Activated CD4-positive, alpha-beta T cell treated with anti-CD3 and anti-CD28 coated beads, Interleukin-2, amount 50 U/mL, for 48 hours (primary cell): ENCODE results near the gene C17orf75.
"Not testable (repeated sequence)": the region's sequence is repeated elsewhere in the genome, so short reads cannot be mapped to it uniquely, and the experiment has no call there.

ENCODE experiments used
- DNase-seq, 2 experiments: peaks; one replicate each; pipeline ENCODE4 v3.0.0-alpha.2; 2020

C17orf75 gene

GRCh38 chr17:32341857-32342602, at the start of gene C17orf75:
Gene C17orf75, minus strand, starts transcription at chr17:32342173. Its CDS starts 34 bp downstream, at chr17:32342139.
- peak; percentile 87 to 88 for DNase-seq

GRCh38 chr17:32388613-32389459, 46.9 kb upstream of the C17orf75 start:
- DNase-seq: no peak

DNA sequence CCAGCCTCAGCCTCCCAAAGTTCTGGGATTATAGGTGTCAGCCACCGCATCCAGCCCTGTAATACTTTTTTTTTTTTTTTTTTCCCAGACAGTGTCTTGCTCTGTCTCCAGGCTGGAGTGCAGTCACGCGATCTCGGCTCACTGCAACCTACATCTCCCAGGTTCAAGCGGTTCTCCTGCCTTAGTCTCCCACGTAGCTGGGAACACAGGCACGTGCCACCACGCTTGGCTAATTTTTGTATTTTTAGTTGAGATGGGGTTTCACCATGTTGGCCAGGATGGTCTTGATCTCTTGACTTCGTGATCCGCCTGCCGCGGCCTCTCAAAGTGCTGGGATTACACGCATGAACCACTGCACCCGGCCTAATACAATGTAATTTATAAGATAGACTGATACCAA, 46.2 kb upstream of the C17orf75 start:
- not testable (repeated sequence) for DNase-seq

- no peak for DNase-seq
These were observed 44.9 kb upstream of the C17orf75 start for GRCh38 chr17:32386844-32387243.

DNA sequence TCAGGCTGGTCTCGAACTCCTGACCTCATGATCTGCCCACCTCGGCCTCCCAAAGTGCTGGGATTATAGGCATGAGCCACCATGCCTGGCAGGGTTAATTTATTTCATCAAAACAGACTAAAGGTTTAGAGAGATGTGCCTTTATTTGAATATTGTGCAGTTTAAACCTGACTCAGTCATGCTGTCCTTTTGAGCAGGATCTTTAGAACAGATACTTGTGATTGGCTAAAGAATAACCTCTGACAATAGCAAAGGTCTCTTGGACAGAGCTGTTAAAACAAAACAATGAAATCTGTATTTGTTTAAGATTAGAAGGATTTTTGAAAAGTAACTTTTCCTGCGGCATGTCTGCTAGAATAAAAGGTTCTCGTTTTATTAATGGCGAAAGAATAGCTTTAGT, 44.0 kb upstream of the C17orf75 start:
- DNase-seq: no peak

- no peak for DNase-seq
These were observed 43.1 kb upstream of the C17orf75 start for GRCh38 chr17:32385121-32385520.

DNA sequence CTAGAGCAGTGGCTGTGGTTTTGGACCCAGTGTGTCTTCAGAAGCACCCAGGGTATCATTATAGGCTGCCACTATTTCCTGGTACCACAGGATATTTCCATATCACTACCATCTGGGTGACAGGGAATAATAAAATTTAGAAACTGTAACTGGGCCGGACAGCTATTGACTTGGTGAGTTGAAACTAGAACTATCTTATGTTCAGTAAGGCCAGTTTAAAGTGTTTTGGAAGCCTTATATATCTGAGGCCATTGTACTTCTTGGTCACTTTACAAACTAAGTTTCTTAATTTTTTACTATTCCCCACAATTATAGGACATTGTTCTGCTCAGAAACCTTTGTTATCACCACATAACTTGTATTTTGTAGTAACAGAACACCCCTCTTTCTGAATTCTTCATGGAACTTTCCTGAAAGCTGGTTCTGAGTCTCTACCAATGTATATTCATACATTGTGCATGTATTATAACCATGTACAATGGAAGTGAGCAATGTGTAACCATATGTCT, 42.0 kb upstream of the C17orf75 start:
- DNase-seq: no peak

GRCh38 chr17:32382526-32383223, 40.7 kb upstream of the C17orf75 start:
- no peak for DNase-seq

- DNase-seq: no peak
These were observed 28.5 kb upstream of the C17orf75 start for GRCh38 chr17:32370426-32370825.

GRCh38 chr17:32361270-32361669, 19.3 kb upstream of the C17orf75 start:
- no peak for DNase-seq

- no peak for DNase-seq
These were observed 15.6 kb upstream of the C17orf75 start for GRCh38 chr17:32357615-32358014.

- DNase-seq: no peak
These were observed 14.8 kb upstream of the C17orf75 start for GRCh38 chr17:32356750-32357149.

DNA sequence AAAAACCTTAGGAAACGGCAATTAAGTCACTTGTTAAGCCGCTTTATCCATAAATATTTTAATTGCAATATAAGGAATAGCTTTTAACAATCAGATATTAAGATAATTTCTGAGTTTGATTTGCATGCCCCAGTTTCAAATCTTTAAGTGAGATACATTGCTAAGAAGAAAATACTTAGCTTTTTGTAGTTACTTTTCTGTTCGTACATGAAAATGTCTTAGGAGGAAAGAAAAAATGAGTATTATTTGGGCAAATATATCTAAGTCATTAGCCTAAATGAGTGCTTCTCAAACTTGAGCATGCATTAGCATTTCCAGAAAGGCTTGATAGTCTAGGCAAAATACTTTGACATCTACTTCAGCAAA, 14.4 kb upstream of the C17orf75 start:
- no peak for DNase-seq

DNA sequence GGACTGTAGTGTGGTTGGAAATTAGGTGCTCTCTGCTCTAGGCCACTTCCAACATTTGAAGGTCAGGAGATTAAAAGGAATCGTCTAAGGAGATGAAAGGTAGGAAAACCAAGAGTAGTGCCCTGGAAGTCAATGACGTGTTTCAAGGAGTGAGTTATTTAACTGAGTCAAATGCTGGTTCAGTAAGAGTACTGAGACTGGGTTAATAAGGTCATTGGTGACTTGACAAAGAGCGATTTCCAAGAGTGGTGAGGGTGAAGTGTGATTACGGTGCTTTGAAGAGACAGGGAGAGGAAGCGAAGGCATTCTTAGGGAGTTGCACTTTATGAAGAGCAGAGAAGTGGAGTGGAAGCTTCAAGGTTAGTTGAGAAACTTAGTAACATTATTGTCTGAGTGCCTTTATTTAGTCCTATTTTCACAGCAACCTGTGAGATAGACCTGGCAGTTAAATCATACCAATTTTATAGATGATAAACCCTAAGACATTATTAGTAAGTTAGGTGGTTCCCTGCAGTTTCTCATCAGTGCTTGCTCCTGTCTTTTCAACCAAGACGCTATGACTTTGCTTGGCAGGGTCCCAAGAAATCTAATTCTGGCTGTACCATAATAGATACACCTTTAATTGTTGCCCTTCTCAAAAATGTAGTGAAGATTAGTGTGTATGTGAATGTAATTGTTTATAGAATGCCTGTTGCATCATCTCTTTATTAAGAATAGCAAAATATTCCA, 13.8 kb upstream of the C17orf75 start:
- DNase-seq: no peak

- not testable (repeated sequence) for DNase-seq
These were observed 10.8 kb upstream of the C17orf75 start for GRCh38 chr17:32352734-32353133.

GRCh38 chr17:32350666-32351418, 8.9 kb upstream of the C17orf75 start:
- DNase-seq: peak in 1 of 2 experiments; percentile 44

DNA sequence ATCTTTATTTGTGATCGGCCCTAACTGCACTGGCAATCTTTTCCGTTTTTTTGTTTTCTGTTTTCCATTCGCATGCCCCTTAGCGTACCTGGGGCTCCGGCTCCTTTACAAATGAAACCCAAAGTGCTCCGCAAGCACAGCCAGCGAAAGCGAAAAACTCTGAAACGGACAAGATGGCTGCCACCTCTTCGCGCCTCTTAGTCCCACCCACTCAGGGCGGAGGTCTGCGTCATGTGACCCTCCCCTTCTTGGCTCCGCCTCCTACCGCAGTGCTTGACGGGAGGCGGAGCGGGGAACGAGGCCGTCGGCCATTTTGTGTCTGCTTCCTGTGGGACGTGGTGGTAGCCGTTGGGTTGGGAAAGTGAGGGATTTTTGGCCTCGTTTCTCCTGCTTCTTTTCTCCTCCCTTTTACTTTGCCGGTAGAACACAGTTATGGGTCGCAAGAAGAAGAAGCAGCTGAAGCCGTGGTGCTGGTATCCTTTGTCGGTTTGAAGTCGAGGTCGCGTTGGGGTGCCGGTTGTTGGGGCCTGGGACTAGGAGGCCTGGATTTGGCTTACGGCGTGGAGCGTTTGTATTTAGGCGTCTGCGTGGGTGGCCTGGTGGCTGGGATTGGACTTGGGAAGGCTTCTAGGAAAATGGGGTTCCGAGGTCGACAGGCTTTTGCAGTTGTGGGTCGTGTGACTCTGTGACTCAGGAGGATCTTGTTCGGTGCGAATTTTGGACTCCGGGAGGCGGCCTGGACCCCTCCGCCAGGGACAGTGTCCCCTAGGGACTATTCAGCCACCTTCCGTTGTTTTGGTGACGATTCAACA, 8.1 kb upstream of the C17orf75 start, which contains the start of gene ZNF207:
Gene ZNF207 (plus strand): TSS at position 304 of the 812 bp plus-strand sequence. CDS start 129 bp downstream, at position 433.
- DNase-seq: peak; percentile 95 to 97

DNA sequence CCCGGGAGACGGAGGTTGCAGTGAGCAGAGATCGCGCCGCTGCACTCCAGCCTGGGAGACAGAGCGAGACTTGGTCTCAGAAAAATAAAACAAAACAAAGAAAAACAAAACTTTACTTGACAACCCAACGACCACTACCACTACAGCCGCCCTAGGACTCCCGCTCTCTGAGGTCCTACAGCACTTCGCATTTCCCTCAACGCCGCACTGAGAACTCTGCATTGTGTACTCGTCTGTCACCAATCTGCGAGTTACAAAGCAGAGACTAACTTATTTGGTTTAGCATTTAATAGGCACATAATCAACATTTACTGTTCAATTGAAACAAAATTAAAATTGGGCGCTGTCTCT, 7.5 kb upstream of the C17orf75 start:
- peak in 1 of 2 experiments; percentile 27 for DNase-seq

GRCh38 chr17:32348483-32348800, 6.5 kb upstream of the C17orf75 start:
- no peak for DNase-seq

GRCh38 chr17:32345951-32346600, 4.1 kb upstream of the C17orf75 start:
- no peak for DNase-seq
